ENCODE results near the gene AASS.

The AASS gene

DNA sequence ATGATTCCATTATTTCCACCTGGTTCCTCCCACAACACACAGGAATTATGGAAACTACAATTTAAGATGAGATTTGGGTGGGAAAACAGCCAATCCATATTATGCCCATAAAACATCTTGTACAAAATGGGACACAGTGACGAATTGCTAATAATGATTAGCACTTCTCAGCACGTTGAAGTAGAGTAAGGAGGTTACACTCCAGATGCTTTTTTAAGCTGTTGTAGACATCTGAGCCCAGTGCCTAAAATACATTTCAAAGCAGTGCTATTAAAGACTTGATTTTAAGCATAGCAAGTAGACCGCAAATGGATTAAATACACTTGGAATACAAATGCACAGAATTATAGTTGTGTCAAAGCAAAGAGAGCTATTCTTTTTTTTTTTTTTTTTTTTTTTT is 105.9 kb downstream of the AASS start:
- H3K4me1 Mint-ChIP-seq (ENCODE audit: low read depth) = no peaks in the 10 kb centered on the region
- H3K36me3 Mint-ChIP-seq = no peaks in the 10 kb centered on the region
- H3K27me3 Mint-ChIP-seq = no peaks in the 10 kb centered on the region
- no peaks in the 10 kb centered on the region for H3K9me3 Mint-ChIP-seq (ENCODE audit: low read depth)
- H3K27ac Mint-ChIP-seq = no peak overlapping the region
- H3K4me3 Mint-ChIP-seq = no peak overlapping the region

DNA sequence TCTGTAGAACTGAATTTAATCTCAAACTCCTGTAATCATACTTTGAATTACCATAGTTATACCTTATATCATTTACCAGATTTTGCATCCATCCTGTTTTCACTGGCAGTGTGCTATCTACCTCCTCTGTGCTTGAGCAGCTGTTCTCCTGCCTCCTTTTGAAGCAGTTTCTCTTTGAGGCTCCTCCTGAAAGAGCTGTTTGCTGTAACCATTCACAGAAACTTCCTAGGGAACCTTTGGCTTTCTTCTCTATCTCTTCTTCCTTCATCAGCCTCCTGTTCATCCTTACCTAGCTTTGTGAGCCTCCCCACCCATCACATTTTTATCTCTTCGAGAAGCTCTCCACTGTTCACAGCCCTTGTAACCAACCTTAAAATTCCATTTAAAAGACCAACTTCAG is 108.2 kb downstream of the AASS start:
- no peak overlapping the region for H3K4me3 Mint-ChIP-seq
- no peaks in the 10 kb centered on the region for H3K27me3 Mint-ChIP-seq
- H3K36me3 Mint-ChIP-seq = no peaks in the 10 kb centered on the region
- no peak overlapping the region for H3K27ac Mint-ChIP-seq
- no peaks in the 10 kb centered on the region for H3K9me3 Mint-ChIP-seq (ENCODE audit: low read depth)
- no peaks in the 10 kb centered on the region for H3K4me1 Mint-ChIP-seq (ENCODE audit: low read depth)

- Mint-ChIP-seq H3K4me1 (ENCODE audit: low read depth) (no peaks in the 10 kb centered on the region), H3K4me3 (no peak overlapping the region), H3K9me3 (ENCODE audit: low read depth) (no peaks in the 10 kb centered on the region), H3K27me3 (no peaks in the 10 kb centered on the region), H3K27ac (no peak overlapping the region), H3K36me3 (no peaks in the 10 kb centered on the region)
Measured at GRCh38 chr7:122033641-122034040, 110.4 kb downstream of the AASS start.

GRCh38 chr7:122027058-122027457 is 117.0 kb downstream of the AASS start:
- Mint-ChIP-seq H3K36me3 (no peaks in the 10 kb centered on the region), H3K27me3 (no peaks in the 10 kb centered on the region), H3K27ac (no peak overlapping the region), H3K4me1 (ENCODE audit: low read depth) (no peaks in the 10 kb centered on the region), H3K9me3 (ENCODE audit: low read depth) (peaks cover 2% of the 10 kb centered on the region), H3K4me3 (no peak overlapping the region)
